Mesodermal cell (in vitro differentiated cells): ENCODE measurements around the gene PLEKHG5.
"Not testable (repeated sequence)": the region's sequence is repeated elsewhere in the genome, so short reads cannot be mapped to it uniquely, and the experiment has no call there.

Experiments used
- H3K27ac ChIP-seq: 2 replicates; pipeline ENCODE4 v1.7.0; 2013; ENCODE audit warnings: mild to moderate bottlenecking, low read depth, low read length, moderate library complexity; ENCODE audit not compliant: severe bottlenecking
- H3K36me3 ChIP-seq: 2 replicates; pipeline ENCODE4 v1.7.1; 2013; ENCODE audit warnings: mild to moderate bottlenecking, low read length, moderate library complexity; ENCODE audit not compliant: control insufficient read depth, insufficient read depth
- H3K4me1 ChIP-seq: one replicate; pipeline ENCODE4 v1.7.1; 2013; ENCODE audit warnings: mild to moderate bottlenecking, low read length; ENCODE audit not compliant: insufficient read depth, control insufficient read depth, poor library complexity, severe bottlenecking
- H3K4me3 ChIP-seq: 2 replicates; pipeline ENCODE4 v1.7.0; 2013; ENCODE audit warnings: low read length, control low read depth, mild to moderate bottlenecking; ENCODE audit not compliant: insufficient read depth, poor library complexity, severe bottlenecking; ENCODE audit errors: extremely low read depth
- H3K9me3 ChIP-seq: 2 replicates; pipeline ENCODE4 v1.7.1; 2013; ENCODE audit warnings: mild to moderate bottlenecking, low read length, moderate library complexity; ENCODE audit not compliant: control insufficient read depth
- WGBS, 2 experiments: methylation state at CpG; one replicate each; pipeline ENCODE4 v1.1.5; 2013; ENCODE audit warnings: missing lambda C conversion rate in 2 of 2; ENCODE audit not compliant: insufficient coverage in 2 of 2; 5-methylcytosine and 5-hydroxymethylcytosine counted together

The PLEKHG5 gene

DNA sequence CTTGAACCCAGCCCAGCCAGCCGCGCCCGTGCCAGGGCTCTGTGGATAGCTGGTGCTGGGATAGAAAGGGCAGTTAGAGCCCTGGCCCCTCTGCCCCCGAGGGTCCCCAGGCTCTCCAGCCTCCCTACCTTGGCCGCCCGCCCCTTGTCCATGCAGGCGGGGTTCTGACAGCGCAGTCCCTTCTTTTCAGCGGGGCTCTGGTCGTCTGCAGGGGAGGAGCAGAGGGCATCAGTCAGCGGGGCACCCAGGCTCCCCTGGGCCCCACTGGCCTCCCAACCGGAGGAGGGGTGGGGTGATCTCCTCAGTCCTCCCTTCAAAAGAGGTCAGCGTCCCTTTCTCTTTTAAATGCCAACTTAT lies 4.9 kb upstream of the PLEKHG5 start:
- 30 to 43% methylated on average over 6 to 13 of the region's 13 CpGs for WGBS, 2 experiments

GRCh38 chr1:6495540-6496364 lies 4.3 kb upstream of the PLEKHG5 start:
- WGBS, 2 experiments, result 83 to 88% methylated on average over 14 of the region's 14 CpGs
- Histone ChIP-seq H3K4me3 (peak overlapping the region; percentile 60), H3K4me1 (peaks cover 22% of the 10 kb centered on the region)

More for the DNA sequence above, 4.9 kb upstream of the PLEKHG5 start:
- Histone ChIP-seq H3K4me3 (peak overlapping the region; percentile 60), H3K36me3 (no peaks in the 10 kb centered on the region), H3K4me1 (peaks cover 22% of the 10 kb centered on the region), H3K27ac (no peak overlapping the region), H3K9me3 (no peaks in the 10 kb centered on the region)

DNA sequence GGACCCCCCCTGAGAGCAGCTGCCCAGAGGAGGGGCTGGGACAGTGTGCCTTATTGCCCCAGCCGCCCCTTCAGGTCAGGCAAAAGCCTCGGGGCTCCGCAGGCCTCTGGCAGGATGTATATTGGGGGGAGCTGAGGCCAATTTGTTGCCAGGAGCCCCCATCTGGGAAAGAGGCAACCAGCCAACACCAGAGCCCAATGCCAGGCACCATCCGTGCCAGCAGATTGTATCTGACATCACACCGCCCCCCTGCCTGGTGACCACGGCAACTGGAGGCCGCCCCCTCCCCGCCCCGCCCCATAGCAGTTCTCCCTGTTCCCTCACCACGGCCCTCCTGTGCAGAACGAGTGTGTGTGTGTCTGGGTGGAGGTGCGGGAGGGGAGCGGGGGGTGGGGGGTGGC lies 3.6 kb upstream of the PLEKHG5 start:
- no peak overlapping the region for H3K4me3 ChIP-seq
- H3K4me1 ChIP-seq, result peaks cover 22% of the 10 kb centered on the region
- no peaks in the 10 kb centered on the region for H3K9me3 ChIP-seq
- 81 to 83% methylated on average over 2 to 4 of the region's 13 CpGs for WGBS, 2 experiments
- no peaks in the 10 kb centered on the region for H3K36me3 ChIP-seq
- H3K27ac ChIP-seq, result no peak overlapping the region

More at GRCh38 chr1:6495540-6496364, 4.3 kb upstream of the PLEKHG5 start:
- Histone ChIP-seq H3K9me3 (no peaks in the 10 kb centered on the region), H3K36me3 (no peaks in the 10 kb centered on the region), H3K27ac (no peak overlapping the region)

GRCh38 chr1:6494627-6495026 lies 3.2 kb upstream of the PLEKHG5 start:
- H3K4me3 ChIP-seq, result no peak overlapping the region
- H3K4me1 ChIP-seq, result peaks cover 22% of the 10 kb centered on the region
- no peaks in the 10 kb centered on the region for H3K36me3 ChIP-seq
- no peaks in the 10 kb centered on the region for H3K9me3 ChIP-seq
- no peak overlapping the region for H3K27ac ChIP-seq
- WGBS, 2 experiments, result 95 to 96% methylated on average over 1 to 4 of the region's 4 CpGs

GRCh38 chr1:6493834-6494223 lies 2.4 kb upstream of the PLEKHG5 start:
- 87 to 100% methylated on average over 2 to 3 of the region's 4 CpGs for WGBS, 2 experiments
- not testable (repeated sequence) for H3K27ac ChIP-seq, H3K4me3 ChIP-seq, H3K9me3 ChIP-seq, H3K36me3 ChIP-seq
- H3K4me1 ChIP-seq, result peaks cover 29% of the 10 kb centered on the region

DNA sequence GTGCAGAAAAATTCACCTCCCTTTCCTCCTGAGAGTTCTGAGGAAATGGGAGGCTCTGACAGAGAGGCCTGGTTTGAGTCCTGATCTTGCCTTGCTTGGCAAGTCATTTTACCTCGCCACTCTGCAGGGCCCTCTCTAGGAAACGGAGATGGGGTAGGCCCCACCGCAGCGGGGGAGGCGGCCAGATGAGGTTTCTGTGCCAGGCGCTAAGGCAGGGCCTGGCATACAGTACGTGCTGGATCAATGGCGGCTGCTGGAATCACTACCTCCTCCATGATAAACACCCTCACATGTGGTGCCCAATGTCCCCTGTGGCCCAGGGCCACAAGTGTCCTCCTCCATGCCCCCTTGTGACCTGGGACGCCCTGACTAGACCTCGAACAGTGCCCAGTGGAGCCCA lies 499 bp upstream of the PLEKHG5 start:
- Histone ChIP-seq H3K9me3 (no peaks in the 10 kb centered on the region), H3K4me3 (no peak overlapping the region), H3K4me1 (peaks cover 27% of the 10 kb centered on the region), H3K36me3 (no peaks in the 10 kb centered on the region), H3K27ac (peak overlapping the region; percentile 71)
- WGBS, 2 experiments, result 89 to 98% methylated on average over 8 to 10 of the region's 10 CpGs

- H3K36me3 ChIP-seq, result no peaks in the 10 kb centered on the region
- peak overlapping the region; percentile 60 for H3K4me3 ChIP-seq
- peak overlapping the region; percentile 30 for H3K27ac ChIP-seq
- 24 to 27% methylated on average over 3 to 4 of the region's 6 CpGs for WGBS, 2 experiments
- H3K9me3 ChIP-seq, result no peaks in the 10 kb centered on the region
- peaks cover 21% of the 10 kb centered on the region for H3K4me1 ChIP-seq
These were observed 402 bp downstream of the PLEKHG5 start for GRCh38 chr1:6491081-6491449.

- no peak overlapping the region for H3K27ac ChIP-seq
- 1 to 2% methylated on average over 46 to 63 of the region's 70 CpGs for WGBS, 2 experiments
These were observed 1.0 kb downstream of the PLEKHG5 start for GRCh38 chr1:6490181-6491080.

DNA sequence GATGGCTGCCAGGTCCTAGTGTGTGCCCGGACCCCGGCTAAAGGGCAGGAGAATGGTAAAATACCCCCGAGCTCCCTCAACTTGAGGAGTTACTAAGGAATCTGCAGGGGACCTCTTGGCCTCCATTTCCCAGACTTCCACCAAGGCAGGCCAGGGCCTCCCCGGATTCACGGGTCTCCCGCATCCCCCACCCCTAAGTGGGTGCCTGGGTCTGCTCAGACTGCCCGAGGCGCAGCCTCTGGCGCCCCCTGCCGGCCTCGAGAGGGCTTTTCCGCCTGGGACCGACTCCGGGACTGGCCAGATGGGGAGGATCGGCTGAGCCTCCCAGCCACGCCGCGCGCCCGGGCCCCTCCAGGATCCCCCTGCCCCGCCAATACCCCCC lies 1.7 kb downstream of the PLEKHG5 start:
- Histone ChIP-seq H3K4me1 (peaks cover 19% of the 10 kb centered on the region), H3K27ac (no peak overlapping the region), H3K36me3 (no peaks in the 10 kb centered on the region), H3K9me3 (no peaks in the 10 kb centered on the region), H3K4me3 (peak overlapping the region; percentile 60)
- 16 to 18% methylated on average over 12 of the region's 21 CpGs for WGBS, 2 experiments

More at GRCh38 chr1:6490181-6491080, 1.0 kb downstream of the PLEKHG5 start:
- Histone ChIP-seq H3K4me1 (peaks cover 19% of the 10 kb centered on the region), H3K4me3 (peak overlapping the region; percentile 60), H3K9me3 (no peaks in the 10 kb centered on the region), H3K36me3 (no peaks in the 10 kb centered on the region)

DNA sequence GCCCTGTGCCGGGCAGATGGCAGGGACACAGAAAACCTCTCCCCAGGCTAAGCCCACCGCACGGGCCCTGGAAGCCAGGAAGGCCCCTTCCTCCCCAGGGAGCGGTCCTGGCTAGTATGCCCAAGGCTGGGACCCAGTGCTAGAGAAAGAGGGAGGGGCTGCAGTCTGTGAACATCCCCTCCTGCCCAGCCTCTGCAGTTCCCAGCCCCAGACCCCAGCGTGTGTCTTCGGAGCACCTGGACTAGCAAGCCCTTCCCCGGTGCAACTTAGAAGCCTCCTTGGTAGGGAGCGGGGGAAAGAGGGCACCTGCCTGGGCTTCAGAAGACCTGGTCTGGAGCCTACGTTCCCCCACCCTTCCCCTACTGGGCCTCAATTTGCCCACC lies 2.1 kb downstream of the PLEKHG5 start:
- Histone ChIP-seq H3K36me3 (no peaks in the 10 kb centered on the region), H3K9me3 (no peaks in the 10 kb centered on the region), H3K27ac (no peak overlapping the region), H3K4me3 (no peak overlapping the region), H3K4me1 (peaks cover 20% of the 10 kb centered on the region)
- WGBS, 2 experiments, result 93 to 100% methylated on average over 2 to 3 of the region's 9 CpGs
